C4-2B (cell line): ENCODE data around the gene SOX9.

ENCODE experiments used
- H3K27ac ChIP-seq: fragments of 450-650 bp; 2 replicates; pipeline ENCODE4 v1.5.1; 2017
- ZFX ChIP-seq: fragments of 450-650 bp; IDR thresholded peaks from 2 replicates; pipeline ENCODE4 v1.6.1; 2017
- TF ChIP-seq, protein P1 (sequence below): fragments of 450-650 bp; conservative IDR thresholded peaks from 2 replicates; pipeline ENCODE4 v1.5.1; 2017; ENCODE audit warnings: mild to moderate bottlenecking

Gene SOX9

GRCh38 chr17:72165192-72165866 is 44.5 kb downstream of the SOX9 start:
- no peak overlapping the region for H3K27ac ChIP-seq

DNA sequence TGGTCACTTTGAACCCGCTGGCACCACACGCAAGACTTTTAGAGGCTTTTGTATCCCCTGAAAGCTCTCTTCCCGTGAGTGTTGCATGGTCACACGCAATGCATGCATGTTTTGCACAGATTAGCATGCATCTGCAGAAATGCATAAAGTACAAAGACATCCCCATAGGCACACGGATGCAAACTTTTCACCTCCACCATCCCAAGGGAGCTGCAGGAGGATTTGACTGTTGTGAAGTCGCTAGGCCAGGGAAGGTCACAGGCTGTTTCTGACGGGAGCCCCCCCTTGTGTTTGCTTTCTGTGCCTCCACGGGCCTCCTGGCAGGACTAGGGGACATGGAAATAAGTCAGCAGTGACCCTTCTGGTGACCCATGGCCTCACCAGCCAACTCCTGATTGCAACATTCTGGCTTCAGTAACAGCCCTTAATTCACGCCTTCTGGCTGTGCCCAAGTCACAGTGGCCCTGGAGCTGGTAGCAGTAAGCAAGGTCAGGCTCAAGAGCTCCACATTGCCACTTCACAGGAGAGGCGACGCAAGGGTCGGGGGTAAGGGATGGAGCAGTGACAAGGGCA is 45.1 kb downstream of the SOX9 start:
- TF ChIP-seq, protein P1, sequence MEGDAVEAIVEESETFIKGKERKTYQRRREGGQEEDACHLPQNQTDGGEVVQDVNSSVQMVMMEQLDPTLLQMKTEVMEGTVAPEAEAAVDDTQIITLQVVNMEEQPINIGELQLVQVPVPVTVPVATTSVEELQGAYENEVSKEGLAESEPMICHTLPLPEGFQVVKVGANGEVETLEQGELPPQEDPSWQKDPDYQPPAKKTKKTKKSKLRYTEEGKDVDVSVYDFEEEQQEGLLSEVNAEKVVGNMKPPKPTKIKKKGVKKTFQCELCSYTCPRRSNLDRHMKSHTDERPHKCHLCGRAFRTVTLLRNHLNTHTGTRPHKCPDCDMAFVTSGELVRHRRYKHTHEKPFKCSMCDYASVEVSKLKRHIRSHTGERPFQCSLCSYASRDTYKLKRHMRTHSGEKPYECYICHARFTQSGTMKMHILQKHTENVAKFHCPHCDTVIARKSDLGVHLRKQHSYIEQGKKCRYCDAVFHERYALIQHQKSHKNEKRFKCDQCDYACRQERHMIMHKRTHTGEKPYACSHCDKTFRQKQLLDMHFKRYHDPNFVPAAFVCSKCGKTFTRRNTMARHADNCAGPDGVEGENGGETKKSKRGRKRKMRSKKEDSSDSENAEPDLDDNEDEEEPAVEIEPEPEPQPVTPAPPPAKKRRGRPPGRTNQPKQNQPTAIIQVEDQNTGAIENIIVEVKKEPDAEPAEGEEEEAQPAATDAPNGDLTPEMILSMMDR: no peak
- no peak for TF ChIP-seq ZFX
- no peak overlapping the region for H3K27ac ChIP-seq

More at GRCh38 chr17:72165192-72165866, 44.5 kb downstream of the SOX9 start:
- TF ChIP-seq, protein P1: no peak
- TF ChIP-seq ZFX: no peak

DNA sequence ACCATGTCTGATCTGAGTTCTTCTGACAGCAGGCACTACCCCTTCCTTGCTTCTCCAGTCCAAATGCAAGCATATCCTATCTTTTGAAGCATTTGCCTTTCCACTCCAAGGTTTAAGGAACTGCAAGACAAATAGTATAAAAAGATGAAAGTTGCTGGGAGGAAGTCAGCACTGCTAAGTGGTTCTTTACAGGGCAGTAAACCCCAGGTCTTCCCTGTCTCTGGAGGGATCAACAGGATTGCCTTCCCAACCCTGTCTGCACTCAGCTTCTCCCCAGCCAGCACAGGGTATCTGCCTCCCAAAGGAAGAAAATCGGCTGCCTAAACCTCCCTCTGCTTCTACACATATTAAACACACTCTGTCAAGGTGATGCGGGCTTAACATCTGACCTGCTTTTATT is 46.8 kb downstream of the SOX9 start:
- TF ChIP-seq ZFX: no peak
- TF ChIP-seq, protein P1: no peak
- no peak overlapping the region for H3K27ac ChIP-seq

DNA sequence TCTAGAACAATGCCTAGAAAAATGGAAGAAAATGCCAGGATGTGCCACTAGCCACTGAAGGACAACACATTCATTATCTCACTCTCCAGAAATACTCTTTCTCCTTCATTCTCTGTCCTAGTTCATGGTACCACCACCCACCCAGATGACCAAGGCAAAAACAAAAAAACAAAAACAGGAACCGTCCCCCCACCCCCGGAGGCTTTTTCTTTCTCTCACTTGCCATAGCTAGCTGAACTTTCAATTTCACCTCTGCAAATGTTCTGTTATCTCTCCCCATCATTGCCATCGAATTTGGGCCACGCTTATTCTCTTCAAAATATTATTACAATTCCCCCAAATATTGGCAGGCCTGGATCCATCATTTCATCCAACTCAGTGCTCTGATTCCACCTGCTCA is 49.0 kb downstream of the SOX9 start:
- H3K27ac ChIP-seq: no peak overlapping the region
- TF ChIP-seq, protein P1: no peak
- no peak for TF ChIP-seq ZFX

DNA sequence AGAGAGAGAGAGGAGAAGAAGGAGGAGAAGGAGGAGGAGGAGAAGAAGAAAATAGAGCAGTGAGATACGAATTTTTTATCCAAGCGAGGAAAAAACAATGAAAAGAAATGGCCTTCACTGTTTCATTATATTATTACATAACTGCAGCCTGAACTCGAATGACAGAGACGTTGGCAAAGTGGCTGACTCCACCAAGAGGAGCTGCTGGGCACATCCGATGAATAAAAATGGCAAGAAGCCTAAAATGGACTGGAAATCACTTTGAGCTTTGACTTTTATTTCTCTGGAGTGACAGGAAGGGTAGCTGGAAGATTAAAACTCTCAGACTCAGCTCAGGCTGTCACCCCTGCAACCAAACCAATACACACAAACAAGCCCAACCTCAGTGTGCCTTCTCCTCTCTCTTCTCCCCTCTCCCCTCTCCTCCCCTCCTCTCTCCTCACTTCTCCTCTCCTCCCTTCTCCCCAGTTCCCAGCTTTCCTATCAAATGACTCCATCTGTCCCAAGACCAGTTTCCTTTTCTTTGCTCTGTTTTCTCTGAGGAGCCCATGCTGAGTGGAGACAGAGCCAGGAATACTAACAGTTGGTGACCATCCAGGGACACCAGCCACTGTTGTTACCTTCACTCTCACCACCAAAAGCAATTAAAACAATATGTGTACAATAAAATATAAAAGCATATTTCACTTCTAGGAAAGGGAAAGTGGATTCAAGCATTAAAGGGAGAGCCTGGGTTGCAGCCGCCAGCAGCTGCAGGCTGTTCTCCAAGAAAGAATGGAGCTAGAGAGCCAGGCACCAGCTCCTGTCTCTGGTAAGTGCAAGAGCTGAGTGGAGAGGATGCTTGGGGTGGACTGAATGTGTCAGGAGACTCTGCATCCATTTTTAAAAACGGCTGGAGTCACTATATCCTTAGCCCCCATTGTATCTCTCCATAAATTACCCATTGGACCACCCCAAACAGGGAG is 51.2 kb downstream of the SOX9 start:
- H3K27ac ChIP-seq: no peak overlapping the region
- TF ChIP-seq, protein P1: peak; percentile 9; the same call in 1 of the 2 replicates
- TF ChIP-seq ZFX: no peak

- TF ChIP-seq, protein P1: no peak
- no peak for TF ChIP-seq ZFX
- 0 out of 2 replicates have a peak overlapping the region, but pooled peaks have one; percentile 12 for H3K27ac ChIP-seq
Measured at GRCh38 chr17:72173499-72174116, 52.8 kb downstream of the SOX9 start.
